Heart left ventricle (tissue), 16 donors: Measurements from ENCODE around the gene SV2A. TPM values are rescaled to one million over a fixed set of nuclear protein-coding genes. Genes with fewer than 3 reads are reported as not detected.

Experiments
- ATAC-seq, 4 donors: fragments of 200-7000 bp; cut with Tn5 transposase; one replicate each; pipeline ENCODE4 v1.9.1; 2020 to 2022; ENCODE audit warnings: moderate library complexity in 4 of 4, mild to moderate bottlenecking in 3 of 4, moderate number of reproducible peaks in 1 of 4
- DNase-seq, 5 donors: peaks; one replicate each; pipeline ENCODE4 v3.0.0-alpha.2; 2020
- H3K27ac ChIP-seq, 12 donors: fragments of 200-600 bp; sonication (generic) in 4 of 12; one replicate each; pipeline versions ENCODE4 v1.5.0 to v1.8.0; 2016 to 2022; ENCODE audit warnings: mild to moderate bottlenecking in 2 of 12
- H3K27me3 ChIP-seq, 9 donors: fragments of 200-600 bp; sonication (generic) in 2 of 9; one replicate each; pipeline versions ENCODE4 v1.5.1 to v1.8.0; 2016 to 2022; ENCODE audit warnings: mild to moderate bottlenecking in 3 of 9
- H3K36me3 ChIP-seq, 9 donors: fragments of 200-600 bp; sonication (generic) in 2 of 9; one replicate each; pipeline versions ENCODE4 v1.5.0 to v1.8.0; 2018 to 2022; ENCODE audit warnings: mild to moderate bottlenecking in 2 of 9
- H3K4me1 ChIP-seq, 12 donors: fragments of 200-600 bp; sonication (generic) in 4 of 12; one replicate each; pipeline versions ENCODE4 v1.5.0 to v1.8.0; 2016 to 2022; ENCODE audit warnings: mild to moderate bottlenecking in 3 of 12
- H3K4me3 ChIP-seq, 12 donors: fragments of 200-600 bp; sonication (generic) in 4 of 12; one replicate each; pipeline versions ENCODE4 v1.5.0 to v1.8.0; 2017 to 2022; ENCODE audit warnings: mild to moderate bottlenecking in 9 of 12, moderate library complexity in 4 of 12
- H3K9me3 ChIP-seq, 12 donors: fragments of 200-600 bp; sonication (generic) in 4 of 12; one replicate each; pipeline versions ENCODE4 v1.5.0 to v1.8.0; 2016 to 2022; ENCODE audit warnings: mild to moderate bottlenecking in 1 of 12
- CTCF ChIP-seq, 12 donors: fragments of 200-600 bp; sonication (generic) in 4 of 12; IDR thresholded peaks; one replicate each; pipeline versions ENCODE4 v1.5.0 to v1.8.0; 2018 to 2022; ENCODE audit warnings: antibody characterized with exemption in 12 of 12, mild to moderate bottlenecking in 5 of 12
- POLR2A ChIP-seq, 2 donors: fragments of 450-650 bp; IDR thresholded peaks; one replicate each; pipeline ENCODE4 v1.6.1; 2017; ENCODE audit warnings: antibody characterized with exemption in 2 of 2, mild to moderate bottlenecking in 2 of 2, moderate library complexity in 2 of 2
- WGBS, 4 donors: extraction: QIAGEN DNeasy Blood & Tissue Kit in 2 of 4; methylation state at CpG; one replicate each; pipeline versions ENCODE4 v1.1.5 to v1.1.7; 2013 to 2018; 5-methylcytosine and 5-hydroxymethylcytosine counted together
- intact Hi-C, 10 donors: fragments of 100-400 bp; cut with DNase I; formaldehyde crosslinking; loops; one replicate each; pipeline versions ENCODE4 v1.11.1 to v1.14.2; 2022
- long read RNA-seq, 3 donors: library from polyadenylated mRNA; unstranded; transcript quantifications; one replicate each; pipeline ENCODE4 v2.0.0, GENCODE V29; 2020 to 2021
- polyA plus RNA-seq, 2 donors: library from polyadenylated mRNA; stranded (reverse); fragments of 200-250 nt; gene quantifications; one replicate each; pipeline ENCODE4 v1.2.3, GENCODE V29; 2013
- total RNA-seq, 9 donors: library from RNA; depleted of rRNA in 2 of 9; stranded (reverse); fragments of >200 nt in 2 of 9; fragmentation: NEBNext Ultra II Directional in 3 of 9; extraction: Animal tissue kit (Norgen Biotek cat#: 25700) in 3 of 9; gene quantifications; one replicate each; pipeline versions ENCODE4 v1.1.0 to v1.2.4, GENCODE V29; 2016 to 2023
- donor health status: ischemic (EF 13 %, LVEDD 7.1; RV severe dilation, severe dysfunction).
- donor health status: healthy with polysubstance abuse.
- donor health status: DM: no; HTN: yes; CAD: no.
- donor health status: DM: no; HTN: no; CAD: no.
- donor health status: ischemic (EF 25% LVEDD 6.9; RV normal size, moderate dysfunction).
- donor health status: ischemic (EF 25% LVEDD 5.7; RV mildly dilated, moderate dysfunction).
- donor health status: healthy.
- donor health status: DM: yes; HTN: yes; CAD: no.
- donor health status: ischemic (EF 35%, LVEDD 5.7; RV mildly dilated, moderate dysfunction).
- donor health status: nonischemic (EF 11% LVEDD 7.7; RV severe dilation, severe dysfunction).
- donor health status: DM: yes; HTN: yes; CAD: no.
- donor health status: PGD.
- donor health status: ischemic (EF 29% LVEDD 5.4; RV normal size, mild dysfunction).
- donor health status: nonischemic (EF 23%, LVEDD 6.1; RV moderate dilation, normal function).

SV2A gene, protein sequence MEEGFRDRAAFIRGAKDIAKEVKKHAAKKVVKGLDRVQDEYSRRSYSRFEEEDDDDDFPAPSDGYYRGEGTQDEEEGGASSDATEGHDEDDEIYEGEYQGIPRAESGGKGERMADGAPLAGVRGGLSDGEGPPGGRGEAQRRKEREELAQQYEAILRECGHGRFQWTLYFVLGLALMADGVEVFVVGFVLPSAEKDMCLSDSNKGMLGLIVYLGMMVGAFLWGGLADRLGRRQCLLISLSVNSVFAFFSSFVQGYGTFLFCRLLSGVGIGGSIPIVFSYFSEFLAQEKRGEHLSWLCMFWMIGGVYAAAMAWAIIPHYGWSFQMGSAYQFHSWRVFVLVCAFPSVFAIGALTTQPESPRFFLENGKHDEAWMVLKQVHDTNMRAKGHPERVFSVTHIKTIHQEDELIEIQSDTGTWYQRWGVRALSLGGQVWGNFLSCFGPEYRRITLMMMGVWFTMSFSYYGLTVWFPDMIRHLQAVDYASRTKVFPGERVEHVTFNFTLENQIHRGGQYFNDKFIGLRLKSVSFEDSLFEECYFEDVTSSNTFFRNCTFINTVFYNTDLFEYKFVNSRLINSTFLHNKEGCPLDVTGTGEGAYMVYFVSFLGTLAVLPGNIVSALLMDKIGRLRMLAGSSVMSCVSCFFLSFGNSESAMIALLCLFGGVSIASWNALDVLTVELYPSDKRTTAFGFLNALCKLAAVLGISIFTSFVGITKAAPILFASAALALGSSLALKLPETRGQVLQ
- 1 to 10 TPM in 1 of 9 donors, under 1 TPM in 8; 0.20 to 1.4 (median 0.43) TPM for total RNA-seq
- under 1 TPM; 0.30 to 0.32 TPM for polyA plus RNA-seq
- long read RNA-seq, donor 1: 0 reads
- long read RNA-seq, donor 2: 0 reads
- long read RNA-seq, donor 3: 0 reads

- Histone ChIP-seq H3K4me1 (peaks cover 0 to 18% (median 0%) of the 10 kb centered on the region in 12 donors), H3K27me3 (peaks cover 0 to 12% (median 0%) of the 10 kb centered on the region in 9 donors), H3K4me3 (peak within 1 kb of the TSS in 11 of 12 donors; percentile 8 to 60 (median 47)), H3K9me3 (no peaks in the 10 kb centered on the region), H3K27ac (no peak within 1 kb of the TSS), H3K36me3 (peaks cover 0 to 16% (median 11%) of the 10 kb centered on the region in 9 donors)
- WGBS, 4 donors: 1 to 3% (median 2%) methylated on average over 17 to 24 of the region's 24 CpGs
- intact Hi-C loops: loop anchor here in 1 of 10 donors (2.0 kb wide), 1 partner anchor 17 kb away; no protein-coding TSS in a partner anchor
- TF ChIP-seq POLR2A (IDR thresholded peaks at IDR 0.05): no peak
- peak in 1 of 5 donors; percentile 37 for DNase-seq
- peak in 3 of 4 donors; percentile 42 to 59 (median 45) for ATAC-seq
Measured at GRCh38 chr1:149917571-149918144, at the start of gene SV2A. SV2A (minus strand) TSS chr1:149917844; CDS start chr1:149913840, 4,004 bp downstream.

DNA sequence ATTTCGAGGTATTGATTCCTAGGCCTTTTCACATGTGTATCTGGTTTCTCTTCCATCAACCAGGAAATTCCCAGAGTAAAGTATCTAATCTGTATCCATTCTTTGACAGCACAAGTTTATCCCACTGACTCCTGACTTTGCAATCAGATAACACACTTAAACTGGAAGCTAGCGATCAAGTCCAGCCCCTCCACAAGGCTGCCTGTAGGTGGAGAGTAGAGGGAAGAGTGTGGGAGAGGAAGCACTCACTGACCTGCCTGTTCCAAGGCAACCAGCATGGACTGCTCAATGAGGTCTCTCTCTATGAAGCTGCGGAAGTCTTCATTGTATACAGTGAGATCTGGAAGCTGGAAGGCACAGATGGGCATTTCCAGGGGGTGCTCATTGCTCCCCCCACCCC lies 49.4 kb upstream of the SV2A start:
- intact Hi-C loops: loop anchor here in 1 of 10 donors (10.0 kb wide), 1 partner anchor 198 kb away; no protein-coding TSS in a partner anchor

DNA sequence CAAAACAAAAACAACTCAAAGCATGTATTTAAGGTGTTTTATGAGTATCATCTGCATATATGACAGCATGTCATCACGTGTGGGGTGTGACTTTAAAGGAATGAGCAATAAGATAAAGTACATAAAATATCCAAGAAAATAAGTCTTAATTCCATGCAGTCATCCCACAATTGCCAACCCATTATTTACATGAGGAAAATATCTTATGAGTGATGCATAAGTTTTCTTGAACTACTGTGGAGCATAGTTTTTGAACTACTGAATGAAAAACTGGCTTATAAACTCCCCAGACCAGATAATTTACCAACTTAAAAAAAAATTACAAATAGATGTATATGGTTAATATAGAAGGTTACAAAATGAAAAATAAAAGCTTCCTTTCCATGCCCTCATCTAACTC lies 48.8 kb upstream of the SV2A start:
- peaks cover 0 to 9% (median 0%) of the 10 kb centered on the region in 9 donors for H3K27me3 ChIP-seq
- DNase-seq: no peak
- H3K36me3 ChIP-seq: peaks cover 0 to 95% (median 73%) of the 10 kb centered on the region in 9 donors
- no peaks in the 10 kb centered on the region for H3K9me3 ChIP-seq
- no peak overlapping the region for H3K27ac ChIP-seq
- ATAC-seq: no peak
- WGBS, 4 donors: 57 to 87% (median 70%) methylated on average over 1 of the region's 1 CpG
- H3K4me3 ChIP-seq: no peak overlapping the region
- TF ChIP-seq CTCF (IDR thresholded peaks at IDR 0.05) (no peak), POLR2A (IDR thresholded peaks at IDR 0.05) (no peak)
- H3K4me1 ChIP-seq: peaks cover 0 to 24% (median 7%) of the 10 kb centered on the region in 12 donors
- intact Hi-C loops: loop anchor here in 1 of 10 donors (10.0 kb wide), 1 partner anchor 198 kb away; no protein-coding TSS in a partner anchor

More for the DNA sequence above, 49.4 kb upstream of the SV2A start:
- Histone ChIP-seq H3K27ac (no peak overlapping the region), H3K9me3 (no peaks in the 10 kb centered on the region), H3K36me3 (peaks cover 0 to 98% (median 75%) of the 10 kb centered on the region in 9 donors), H3K4me1 (peaks cover 0 to 21% (median 5%) of the 10 kb centered on the region in 12 donors), H3K4me3 (no peak overlapping the region), H3K27me3 (peaks cover 0 to 9% (median 0%) of the 10 kb centered on the region in 9 donors)
- no peak for DNase-seq
- WGBS, 4 donors: 74 to 83% (median 79%) methylated on average over 3 of the region's 3 CpGs
- TF ChIP-seq POLR2A (IDR thresholded peaks at IDR 0.05) (no peak), CTCF (IDR thresholded peaks at IDR 0.05) (no peak)
- no peak for ATAC-seq

DNA sequence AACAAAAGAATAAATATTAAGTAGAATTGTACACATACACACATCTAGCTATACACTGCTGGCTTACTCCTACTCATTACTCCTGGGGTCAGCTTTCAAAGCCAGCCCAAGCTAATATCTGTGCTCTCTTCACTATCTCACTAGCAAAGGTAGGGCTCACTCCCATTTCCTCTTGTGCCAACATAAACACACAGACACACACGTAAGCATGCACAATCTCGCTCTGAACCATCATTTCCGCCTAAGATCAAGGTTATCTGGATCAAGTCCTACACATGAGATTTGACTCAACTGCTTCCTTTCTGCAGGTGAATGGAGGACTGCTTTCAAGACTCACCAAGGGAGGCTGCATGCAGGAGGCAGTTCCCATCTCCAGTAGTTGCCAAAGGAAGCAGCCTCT lies 47.8 kb upstream of the SV2A start:
- intact Hi-C loops: loop anchor here in 1 of 10 donors (10.0 kb wide), 1 partner anchor 199 kb away; no protein-coding TSS in a partner anchor
- TF ChIP-seq CTCF (IDR thresholded peaks at IDR 0.05) (no peak), POLR2A (IDR thresholded peaks at IDR 0.05) (no peak)
- Histone ChIP-seq H3K4me3 (no peak overlapping the region), H3K27ac (no peak overlapping the region), H3K36me3 (peaks cover 0 to 94% (median 64%) of the 10 kb centered on the region in 9 donors), H3K4me1 (peaks cover 0 to 24% (median 7%) of the 10 kb centered on the region in 12 donors), H3K9me3 (no peaks in the 10 kb centered on the region), H3K27me3 (peaks cover 0 to 9% (median 0%) of the 10 kb centered on the region in 9 donors)
- no peak for DNase-seq
- ATAC-seq: no peak
- WGBS, 4 donors: 90 to 99% (median 94%) methylated on average over 3 of the region's 3 CpGs
